ENCODE data around the gene KCTD21. TPM values are rescaled to one million over a fixed set of nuclear protein-coding genes. Genes with fewer than 3 reads are reported as not detected.
A peak's percentile ranks its signal among the peaks of the same experiment; 100 is the strongest.

Gene KCTD21
- total RNA-seq, 2 experiments from 2014 or later: 9.0 to 9.8 TPM

- POLR2A ChIA-PET: interaction anchor here (0.6 kb wide), 1 partner anchor 48 kb away, joined by 3 read pairs; no protein-coding TSS in a partner anchor
- ATAC-seq (no peak), DNase-seq (no peak)
- CTCF ChIA-PET: interaction anchor here (1.0 to 1.2 kb wide), 2 partner anchors 11 to 13 kb away, joined by 3 to 4 read pairs; no protein-coding TSS in a partner anchor
- Mint-ChIP-seq H3K27me3 (no peaks in the 10 kb centered on the region), H3K4me1 (no peaks in the 10 kb centered on the region), H3K36me3 (ENCODE audit: low read depth) (peaks cover 16% of the 10 kb centered on the region), H3K9me3 (ENCODE audit: low read depth) (no peaks in the 10 kb centered on the region), H3K27ac (no peak overlapping the region), H3K4me3 (no peak overlapping the region)
- intact Hi-C loops (cut with DNase I, micrococcal nuclease): no loop called here
Measured at GRCh38 chr11:78170413-78170812, 18.0 kb downstream of the KCTD21 start.

DNA sequence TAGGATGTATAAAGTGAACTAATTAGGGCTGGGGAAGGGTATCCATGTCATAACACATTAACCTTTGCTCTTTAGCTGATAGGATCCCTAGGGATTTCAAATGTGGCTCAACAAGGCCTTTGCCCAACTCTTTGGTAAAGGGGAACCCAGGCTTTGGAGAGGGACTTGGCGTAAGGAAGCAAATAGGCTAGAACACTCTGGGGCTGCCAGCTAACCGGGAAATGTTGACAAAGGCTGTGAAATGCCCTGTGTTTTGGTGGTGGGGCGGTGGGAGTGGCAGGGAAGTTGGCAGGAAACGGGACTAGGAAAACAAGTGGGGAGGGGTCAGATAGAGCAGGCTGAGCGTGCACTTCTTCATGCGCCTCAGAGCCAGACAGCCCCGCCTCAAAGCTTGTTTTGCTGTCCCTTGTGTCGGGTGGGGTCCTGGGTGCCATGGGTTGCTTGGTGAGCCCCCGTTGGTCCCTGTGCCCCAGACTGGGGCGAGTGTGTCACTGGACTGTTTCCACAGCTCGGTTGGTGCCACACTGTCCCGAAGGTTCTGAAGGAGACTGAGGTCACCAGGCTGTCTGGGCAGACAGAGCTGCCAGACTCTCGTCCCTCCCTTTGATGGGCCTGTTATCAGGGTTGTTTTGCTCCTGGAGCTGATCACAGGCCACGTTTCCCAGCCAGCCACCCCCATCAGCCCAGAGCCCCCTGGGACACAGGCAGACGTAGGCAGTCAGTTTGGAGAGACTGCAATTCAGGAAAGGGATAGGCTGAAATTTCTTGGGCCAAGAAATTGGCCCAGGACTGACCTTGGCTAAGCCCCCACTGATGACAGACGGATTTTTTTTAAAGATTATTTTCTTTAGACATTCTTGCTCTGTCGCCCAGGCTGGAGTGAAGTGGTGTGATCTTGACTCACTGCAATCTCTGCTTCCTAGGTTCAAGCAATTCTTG lies 19.6 kb downstream of the KCTD21 start:
- peak overlapping the region; percentile 14 for H3K27ac Mint-ChIP-seq
- ATAC-seq (no peak), DNase-seq (no peak)
- H3K4me1 Mint-ChIP-seq: no peaks in the 10 kb centered on the region
- ChIA-PET CTCF (interaction anchor here (0.5 kb wide), 1 partner anchor 187 kb away, joined by 3 read pairs; no protein-coding TSS in a partner anchor), POLR2A (no interaction called here)
- no peaks in the 10 kb centered on the region for H3K27me3 Mint-ChIP-seq
- no peaks in the 10 kb centered on the region for H3K9me3 Mint-ChIP-seq (ENCODE audit: low read depth)
- intact Hi-C loops (cut with DNase I, micrococcal nuclease): no loop called here
- H3K36me3 Mint-ChIP-seq (ENCODE audit: low read depth): peaks cover 9% of the 10 kb centered on the region
- H3K4me3 Mint-ChIP-seq: no peak overlapping the region

DNA sequence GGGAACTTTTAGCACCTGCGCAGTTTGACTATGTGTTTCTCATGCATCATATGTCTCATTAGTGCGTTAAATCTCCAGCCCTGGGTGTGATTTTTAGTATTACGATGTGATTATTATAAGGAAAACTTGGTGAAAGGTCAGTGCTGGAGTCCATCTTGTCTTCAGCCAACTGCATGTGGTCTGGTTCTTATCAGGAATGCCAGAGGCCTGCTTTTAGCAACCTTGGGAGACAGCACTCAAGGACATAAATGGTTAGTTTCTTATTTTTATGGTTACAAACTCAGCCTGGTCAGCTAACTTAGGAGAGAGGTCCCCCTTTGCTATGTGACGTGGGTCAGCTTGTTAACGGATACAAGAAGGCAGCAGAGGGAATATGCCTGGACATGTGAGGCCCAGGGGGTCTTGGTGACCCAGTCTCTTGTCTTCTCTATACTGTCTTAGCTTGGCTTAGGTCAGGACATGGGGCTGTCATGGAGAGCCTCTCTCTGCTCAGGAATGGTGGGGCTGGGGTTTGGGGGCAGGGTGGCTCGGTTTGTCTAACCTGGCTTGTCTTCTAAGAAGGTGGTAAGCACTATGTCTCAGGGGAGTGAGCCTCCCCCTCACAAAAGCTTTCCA lies 21.5 kb downstream of the KCTD21 start:
- ChIA-PET POLR2A (no interaction called here), CTCF (interaction anchor here (0.7 kb wide), 1 partner anchor 12 kb away, joined by 3 read pairs; no protein-coding TSS in a partner anchor)
- DNase-seq (no peak), ATAC-seq (no peak)
- Mint-ChIP-seq H3K27ac (no peak overlapping the region), H3K9me3 (ENCODE audit: low read depth) (no peaks in the 10 kb centered on the region), H3K27me3 (no peaks in the 10 kb centered on the region), H3K4me3 (no peak overlapping the region), H3K36me3 (ENCODE audit: low read depth) (no peaks in the 10 kb centered on the region), H3K4me1 (no peaks in the 10 kb centered on the region)
- intact Hi-C loops (cut with DNase I, micrococcal nuclease): no loop called here

GRCh38 chr11:78164471-78164870 lies 24.0 kb downstream of the KCTD21 start:
- CTCF ChIA-PET: interaction anchor here (0.8 kb wide), 1 partner anchor 12 kb away, joined by 3 read pairs; no protein-coding TSS in a partner anchor
- intact Hi-C loops (cut with DNase I, micrococcal nuclease): no loop called here
- Mint-ChIP-seq H3K4me1 (no peaks in the 10 kb centered on the region), H3K36me3 (ENCODE audit: low read depth) (no peaks in the 10 kb centered on the region), H3K27me3 (no peaks in the 10 kb centered on the region), H3K27ac (no peak overlapping the region), H3K4me3 (no peak overlapping the region), H3K9me3 (ENCODE audit: low read depth) (no peaks in the 10 kb centered on the region)
- ATAC-seq (no peak), DNase-seq (no peak)
- POLR2A ChIA-PET: no interaction called here

DNA sequence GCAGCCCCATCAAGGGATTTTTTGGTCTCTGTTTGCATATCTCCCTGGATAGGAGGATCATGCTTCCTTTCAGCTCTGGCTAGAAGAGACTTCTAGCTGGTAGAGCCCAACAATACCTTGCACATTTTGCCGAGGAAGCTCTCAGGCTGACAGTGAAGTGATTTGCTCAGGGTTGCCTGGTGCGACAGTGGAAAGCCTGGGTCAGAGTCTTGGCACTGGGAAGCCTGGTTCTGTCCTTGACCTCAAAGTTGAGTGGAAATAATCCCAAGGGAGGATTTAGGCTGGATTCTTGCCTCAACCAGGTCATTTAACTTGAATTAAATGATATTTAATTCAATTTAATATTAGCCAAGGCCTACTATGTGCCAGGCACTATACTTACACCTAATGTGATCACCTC lies 24.6 kb downstream of the KCTD21 start:
- Mint-ChIP-seq H3K27ac (no peak overlapping the region), H3K27me3 (no peaks in the 10 kb centered on the region), H3K9me3 (ENCODE audit: low read depth) (no peaks in the 10 kb centered on the region)

DNA sequence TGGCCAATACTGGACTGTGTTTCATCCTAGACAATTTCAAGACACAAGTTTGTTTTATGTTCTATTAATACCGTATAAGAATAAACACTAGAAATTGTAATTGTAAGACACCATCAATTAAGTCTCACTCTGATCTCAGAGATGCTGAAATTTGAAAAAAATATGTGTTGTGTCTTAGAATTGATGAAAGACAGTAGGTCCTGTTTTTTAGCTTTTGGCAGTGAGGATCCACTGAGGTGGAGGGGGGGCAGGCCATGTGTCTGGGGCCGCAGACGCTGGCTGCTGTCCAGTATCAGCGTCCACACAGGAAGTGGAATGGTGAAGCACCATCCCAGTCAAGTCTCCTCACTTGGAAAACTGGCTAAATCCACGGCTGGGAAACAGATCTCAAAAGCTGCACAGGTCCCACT lies 26.5 kb downstream of the KCTD21 start:
- ChIA-PET CTCF (interaction anchor here (0.6 to 1.1 kb wide), 2 partner anchors 91 to 112 kb away, joined by 3 read pairs; no protein-coding TSS in a partner anchor), POLR2A (no interaction called here)
- Mint-ChIP-seq H3K27me3 (no peaks in the 10 kb centered on the region), H3K9me3 (ENCODE audit: low read depth) (no peaks in the 10 kb centered on the region), H3K4me1 (no peaks in the 10 kb centered on the region), H3K27ac (no peak overlapping the region), H3K36me3 (ENCODE audit: low read depth) (no peaks in the 10 kb centered on the region), H3K4me3 (no peak overlapping the region)
- ATAC-seq: no peak
- intact Hi-C loops (cut with DNase I, micrococcal nuclease): no loop called here
- DNase-seq: no peak

More for the DNA sequence above, 24.6 kb downstream of the KCTD21 start:
- no peaks in the 10 kb centered on the region for H3K36me3 Mint-ChIP-seq (ENCODE audit: low read depth)
- H3K4me3 Mint-ChIP-seq: no peak overlapping the region
- intact Hi-C loops (cut with DNase I, micrococcal nuclease): no loop called here
- ATAC-seq: no peak
- CTCF ChIA-PET: no interaction called here
- no peaks in the 10 kb centered on the region for H3K4me1 Mint-ChIP-seq
- POLR2A ChIA-PET: no interaction called here
- DNase-seq: no peak

DNA sequence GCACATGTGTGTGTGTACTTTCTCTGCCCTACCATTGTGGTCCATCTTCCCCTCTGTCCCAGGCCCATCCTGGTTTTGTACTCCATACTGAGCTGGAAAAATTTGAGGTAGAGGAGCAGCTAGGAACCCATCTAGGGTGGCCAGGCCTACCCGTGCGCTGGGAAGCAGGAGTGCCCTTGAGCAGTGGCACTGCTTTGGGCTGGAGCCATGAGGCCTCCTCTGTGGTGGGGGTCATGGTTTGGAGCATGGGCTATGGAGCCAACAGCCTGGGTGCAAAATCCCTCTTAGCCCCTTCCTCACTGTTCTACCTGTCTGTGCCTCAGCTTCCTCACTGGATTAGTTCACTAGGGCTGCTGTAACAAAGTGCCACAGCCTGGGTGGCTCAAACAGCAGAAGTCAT lies 27.1 kb downstream of the KCTD21 start:
- CTCF ChIA-PET: interaction anchor here (0.6 to 1.1 kb wide), 5 partner anchors 12 to 405 kb away, joined by 3 to 6 read pairs (median 3); no protein-coding TSS in a partner anchor
- H3K27ac Mint-ChIP-seq: no peak overlapping the region
- DNase-seq (no peak), ATAC-seq (no peak)
- no peaks in the 10 kb centered on the region for H3K4me1 Mint-ChIP-seq
- H3K9me3 Mint-ChIP-seq (ENCODE audit: low read depth): no peaks in the 10 kb centered on the region
- POLR2A ChIA-PET: no interaction called here
- H3K36me3 Mint-ChIP-seq (ENCODE audit: low read depth): no peaks in the 10 kb centered on the region
- H3K27me3 Mint-ChIP-seq: no peaks in the 10 kb centered on the region
- H3K4me3 Mint-ChIP-seq: no peak overlapping the region
- intact Hi-C loops (cut with DNase I, micrococcal nuclease): no loop called here

- Mint-ChIP-seq H3K4me1 (no peaks in the 10 kb centered on the region), H3K4me3 (no peak overlapping the region), H3K9me3 (ENCODE audit: low read depth) (no peaks in the 10 kb centered on the region), H3K27ac (no peak overlapping the region), H3K36me3 (ENCODE audit: low read depth) (no peaks in the 10 kb centered on the region), H3K27me3 (no peaks in the 10 kb centered on the region)
- ChIA-PET CTCF (interaction anchor here (0.6 to 1.1 kb wide), 4 partner anchors 11 to 406 kb away, joined by 3 to 6 read pairs (median 3); no protein-coding TSS in a partner anchor), POLR2A (no interaction called here)
- DNase-seq (no peak), ATAC-seq (no peak)
- intact Hi-C loops (cut with DNase I, micrococcal nuclease): no loop called here
Measured at GRCh38 chr11:78160557-78160956, 27.9 kb downstream of the KCTD21 start.

- Mint-ChIP-seq H3K27ac (no peak overlapping the region), H3K9me3 (ENCODE audit: low read depth) (no peaks in the 10 kb centered on the region), H3K4me3 (no peak overlapping the region), H3K36me3 (ENCODE audit: low read depth) (no peaks in the 10 kb centered on the region), H3K27me3 (no peaks in the 10 kb centered on the region), H3K4me1 (no peaks in the 10 kb centered on the region)
- ATAC-seq: no peak
- intact Hi-C loops (cut with DNase I, micrococcal nuclease): no loop called here
- no peak for DNase-seq
- CTCF ChIA-PET: interaction anchor here (0.8 kb wide), 1 partner anchor 11 kb away, joined by 4 read pairs; no protein-coding TSS in a partner anchor
- POLR2A ChIA-PET: interaction anchor here (0.7 kb wide), 1 partner anchor 60 kb away, joined by 3 read pairs; no protein-coding TSS in a partner anchor
Measured at GRCh38 chr11:78158987-78159652, 29.3 kb downstream of the KCTD21 start.

GRCh38 chr11:78156127-78156844 lies 32.1 kb downstream of the KCTD21 start:
- ChIA-PET POLR2A (no interaction called here), CTCF (no interaction called here)
- H3K4me1 Mint-ChIP-seq: no peaks in the 10 kb centered on the region
- intact Hi-C loops (cut with DNase I, micrococcal nuclease): no loop called here
- no peak overlapping the region for H3K4me3 Mint-ChIP-seq
- H3K27ac Mint-ChIP-seq: no peak overlapping the region
- no peaks in the 10 kb centered on the region for H3K27me3 Mint-ChIP-seq
- no peaks in the 10 kb centered on the region for H3K9me3 Mint-ChIP-seq (ENCODE audit: low read depth)
- ATAC-seq (no peak), DNase-seq (no peak)
- H3K36me3 Mint-ChIP-seq (ENCODE audit: low read depth): no peaks in the 10 kb centered on the region

DNA sequence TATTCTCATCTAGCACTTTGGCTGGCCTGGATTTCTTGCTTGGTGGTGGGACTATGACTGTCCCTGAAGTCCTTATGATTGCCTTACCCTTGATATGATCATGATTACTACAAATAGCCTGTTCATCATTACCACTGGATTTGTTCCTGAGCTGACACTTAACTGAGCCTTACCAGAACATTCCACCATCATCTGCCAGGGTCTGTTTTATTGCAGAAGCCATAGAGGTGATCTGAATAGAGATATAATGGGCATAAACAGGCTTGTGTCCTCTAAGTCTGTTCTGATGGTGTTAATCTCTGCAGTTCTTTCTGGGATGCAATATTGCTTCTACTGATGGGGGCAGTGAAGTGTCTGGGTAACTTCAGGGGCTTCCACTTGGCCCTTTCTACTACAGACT lies 36.6 kb downstream of the KCTD21 start:
- POLR2A ChIA-PET: no interaction called here
- no peak for ATAC-seq
- H3K4me3 Mint-ChIP-seq: no peak overlapping the region
- H3K9me3 Mint-ChIP-seq (ENCODE audit: low read depth): no peaks in the 10 kb centered on the region
- intact Hi-C loops (cut with DNase I, micrococcal nuclease): no loop called here
- H3K4me1 Mint-ChIP-seq: no peaks in the 10 kb centered on the region
- H3K27ac Mint-ChIP-seq: no peak overlapping the region
- CTCF ChIA-PET: no interaction called here
- DNase-seq: no peak
- H3K27me3 Mint-ChIP-seq: no peaks in the 10 kb centered on the region
- peaks cover 2% of the 10 kb centered on the region for H3K36me3 Mint-ChIP-seq (ENCODE audit: low read depth)

Data from activated CD4-positive, alpha-beta T cell treated with anti-CD3 and anti-CD28 coated beads for 36 hours (primary cell).